ENCODE data around the gene CASP6.

The CASP6 gene

GRCh38 chr4:109665783-109666485 lies 37.3 kb downstream of the CASP6 start:
- no peak for DNase-seq

GRCh38 chr4:109662771-109663170 lies 40.5 kb downstream of the CASP6 start:
- DNase-seq, result no peak

GRCh38 chr4:109662116-109662515 lies 41.1 kb downstream of the CASP6 start:
- DNase-seq, result no peak

- DNase-seq, result no peak
Observed at GRCh38 chr4:109658871-109659410, 44.3 kb downstream of the CASP6 start.

GRCh38 chr4:109657854-109658418 lies 45.3 kb downstream of the CASP6 start:
- DNase-seq, result no peak

GRCh38 chr4:109655396-109655795 lies 47.8 kb downstream of the CASP6 start:
- no peak for DNase-seq

- no peak for DNase-seq
Observed at GRCh38 chr4:109649872-109650271, 53.4 kb downstream of the CASP6 start.

- DNase-seq, result no peak
Observed at GRCh38 chr4:109648997-109649575, 54.2 kb downstream of the CASP6 start.

- no peak for DNase-seq
Observed at GRCh38 chr4:109648266-109648996, 54.8 kb downstream of the CASP6 start.

- DNase-seq, result no peak
Observed at GRCh38 chr4:109645874-109646710, 57.2 kb downstream of the CASP6 start.

GRCh38 chr4:109640644-109641043 lies 62.6 kb downstream of the CASP6 start:
- no peak for DNase-seq
